ENCODE results near the gene GCAT.

GRCh38 chr22:37796079-37796478 is 11.7 kb upstream of the GCAT start:
- no peak for TF ChIP-seq POLR2A (IDR thresholded peaks at IDR 0.05)
- TF ChIP-seq CTCF (IDR thresholded peaks at IDR 0.05), result no peak
- TF ChIP-seq EP300 (IDR thresholded peaks at IDR 0.05), result no peak

Data from ovary (tissue), 3 donors.